HG03575 (cell line): ENCODE data around the gene PDE4B.
A peak's percentile ranks its signal among the peaks of the same experiment; 100 is the strongest.

Experiments used
- ATAC-seq: cut with Tn5 transposase; IDR thresholded peaks from one replicate; pipeline ENCODE4 v1.9.1; 2021; ENCODE audit not compliant: unreplicated experiment, insufficient number of reproducible peaks, low FRiP score; ENCODE audit errors: extremely low read depth

Gene PDE4B

GRCh38 chr1:66256629-66257572 is 464.2 kb downstream of the PDE4B start:
- no peak for ATAC-seq

GRCh38 chr1:66258404-66259105 is 465.9 kb downstream of the PDE4B start:
- ATAC-seq: no peak

DNA sequence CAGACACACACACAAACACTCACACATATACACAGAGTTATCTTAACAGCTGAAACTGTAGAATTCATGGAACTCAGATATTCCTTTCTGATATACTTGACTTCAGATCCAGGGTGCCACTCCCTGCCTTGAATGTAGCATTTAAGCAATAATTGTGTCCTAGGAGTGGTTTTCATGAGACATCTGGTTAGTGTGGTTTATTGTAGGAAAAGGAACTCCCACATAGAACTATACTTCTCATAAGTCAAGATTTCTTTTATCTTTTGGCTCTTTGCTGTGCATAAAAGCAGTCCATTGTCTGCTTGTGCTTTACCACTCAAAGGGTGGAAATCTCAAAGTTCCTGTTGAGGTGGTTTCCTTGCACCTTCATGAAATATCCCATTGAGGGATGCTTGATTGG is 468.7 kb downstream of the PDE4B start:
- no peak for ATAC-seq

GRCh38 chr1:66262208-66262963 is 469.7 kb downstream of the PDE4B start:
- no peak for ATAC-seq

DNA sequence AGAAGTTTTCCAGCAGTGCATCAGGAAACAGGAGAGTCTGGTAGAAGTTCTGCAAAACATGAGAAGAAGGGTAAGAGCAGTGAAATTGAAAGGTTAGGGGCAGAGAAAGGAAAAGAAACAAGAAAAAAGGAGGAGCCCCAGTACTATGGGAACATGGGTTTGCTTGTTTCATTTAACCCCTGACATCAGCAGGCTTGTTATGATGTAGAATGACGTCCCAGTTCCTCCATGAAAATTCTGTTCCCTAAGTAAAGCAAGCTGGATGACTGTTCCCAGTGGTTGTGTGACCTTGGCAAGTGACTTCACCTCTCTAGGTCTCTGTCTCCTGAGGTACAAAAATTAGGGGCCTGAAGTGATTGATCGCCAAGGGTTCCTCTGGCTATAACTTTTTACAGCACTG is 472.6 kb downstream of the PDE4B start:
- no peak for ATAC-seq

DNA sequence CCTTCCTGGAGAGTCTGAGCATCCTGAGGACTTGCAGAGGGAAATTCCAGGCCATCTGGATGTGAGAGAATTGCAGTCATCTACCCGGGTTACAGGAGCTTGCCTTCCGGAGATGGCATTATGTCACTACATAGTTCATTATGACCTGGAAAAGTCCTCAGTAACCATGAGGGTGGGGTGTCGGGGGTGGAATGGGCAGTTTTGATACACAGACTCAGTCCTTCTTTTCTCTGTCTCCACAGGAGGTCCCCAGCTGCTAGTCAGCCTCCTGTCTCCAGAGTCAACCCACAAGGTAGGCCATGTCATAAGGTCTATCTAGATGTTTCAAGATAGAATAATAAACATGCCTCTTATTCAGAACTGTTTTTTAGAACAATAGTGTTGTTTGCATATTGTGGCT is 473.1 kb downstream of the PDE4B start:
- ATAC-seq: no peak

- no peak for ATAC-seq
These were observed 473.7 kb downstream of the PDE4B start for GRCh38 chr1:66266350-66266749.

DNA sequence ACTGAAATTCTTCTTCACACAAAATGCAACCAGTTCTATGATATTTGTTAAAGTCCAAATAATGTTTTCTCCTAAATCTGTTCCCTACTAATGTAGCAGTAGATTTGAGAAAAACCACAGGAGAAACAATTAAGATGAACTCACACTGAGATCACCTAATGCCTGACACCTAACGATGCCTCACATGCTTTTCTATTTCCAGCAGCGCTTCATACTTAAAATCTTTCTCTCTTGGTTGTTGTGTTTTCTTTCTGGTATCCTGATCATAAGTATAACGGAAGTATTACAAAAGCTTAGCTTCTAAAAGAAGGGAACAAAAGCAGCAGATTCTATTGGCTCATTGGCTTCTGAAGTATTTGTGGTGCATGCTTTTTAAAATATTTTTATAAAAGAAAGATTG is 474.1 kb downstream of the PDE4B start:
- no peak for ATAC-seq

- ATAC-seq: no peak
These were observed 474.7 kb downstream of the PDE4B start for GRCh38 chr1:66267201-66267940.

- no peak for ATAC-seq
These were observed 476.5 kb downstream of the PDE4B start for GRCh38 chr1:66269222-66269621.

GRCh38 chr1:66270119-66270812 is 477.6 kb downstream of the PDE4B start:
- ATAC-seq: no peak

DNA sequence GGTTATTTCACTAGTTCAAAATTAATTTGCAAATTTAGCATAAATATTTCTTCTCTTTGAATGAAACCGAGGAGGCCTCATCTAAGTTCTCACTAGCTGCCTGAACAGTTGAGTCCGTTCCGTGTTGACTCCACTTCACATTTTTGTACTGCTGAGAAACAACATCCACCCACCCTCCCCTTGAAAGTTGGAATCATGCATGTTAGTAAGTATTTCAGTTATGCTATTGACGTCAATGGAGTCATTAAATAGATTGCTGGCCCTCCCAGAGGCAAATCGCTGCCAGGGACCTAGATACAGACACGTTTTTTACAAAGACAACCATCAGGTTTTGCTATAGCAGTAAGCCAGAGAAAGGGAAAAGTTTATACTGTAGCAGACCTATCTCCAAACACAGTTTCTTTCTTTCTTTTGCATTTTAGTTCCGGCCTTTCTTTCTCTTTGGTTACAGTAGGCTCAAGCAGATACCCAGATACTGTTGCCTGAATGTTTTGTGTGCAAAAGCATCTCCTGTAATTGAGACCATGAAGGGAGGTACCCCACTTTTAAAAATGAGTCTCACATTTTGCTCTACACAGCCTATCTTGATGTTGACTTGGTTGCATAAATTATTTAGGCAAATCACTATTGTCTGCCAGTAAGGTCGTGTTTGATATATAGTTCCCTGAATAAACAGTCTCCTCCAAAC is 478.7 kb downstream of the PDE4B start:
- no peak for ATAC-seq

GRCh38 chr1:66271904-66272254 is 479.2 kb downstream of the PDE4B start:
- no peak for ATAC-seq

GRCh38 chr1:66273656-66274055 is 481.0 kb downstream of the PDE4B start:
- no peak for ATAC-seq

DNA sequence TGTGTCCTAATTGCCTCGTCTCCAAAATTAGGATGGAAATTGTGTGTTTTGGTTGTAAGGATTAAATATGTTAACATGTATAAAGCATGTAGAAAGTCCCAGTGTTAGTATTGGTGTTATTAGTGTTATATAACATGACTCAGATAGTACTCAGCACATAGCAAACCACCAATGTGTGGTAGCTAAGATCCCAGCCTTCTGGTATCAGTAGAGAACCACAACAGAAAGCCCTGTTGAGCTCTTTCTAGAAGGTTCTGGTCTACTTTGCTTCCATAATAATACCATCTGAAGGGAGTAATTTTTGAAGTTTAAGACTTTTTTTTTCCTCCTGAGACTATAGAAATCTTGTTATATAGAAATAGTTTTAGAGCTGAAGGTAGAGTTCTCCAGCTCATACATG is 481.9 kb downstream of the PDE4B start:
- ATAC-seq: no peak

- ATAC-seq: no peak
These were observed 482.4 kb downstream of the PDE4B start for GRCh38 chr1:66275083-66275482.

DNA sequence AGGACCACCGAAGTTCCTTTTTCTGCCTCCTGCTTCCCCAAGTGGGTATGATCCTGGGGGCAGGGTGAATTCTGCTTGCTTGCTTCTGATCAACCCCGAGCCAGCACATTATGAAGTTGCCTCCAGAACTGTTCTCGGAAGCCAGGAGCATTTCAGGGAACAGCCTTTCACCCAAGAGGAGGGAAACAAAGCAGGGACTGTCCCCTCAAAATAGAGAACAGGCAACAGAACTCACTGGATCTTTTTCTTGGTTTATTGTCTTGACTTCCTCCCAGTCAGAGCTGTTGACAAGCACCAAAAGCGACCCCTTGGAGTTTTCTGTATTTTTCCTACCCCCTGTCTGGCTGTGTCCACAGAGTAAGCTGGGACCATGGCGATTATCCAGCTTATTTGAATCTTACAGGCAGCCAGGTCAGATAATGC is 482.9 kb downstream of the PDE4B start:
- ATAC-seq: no peak

DNA sequence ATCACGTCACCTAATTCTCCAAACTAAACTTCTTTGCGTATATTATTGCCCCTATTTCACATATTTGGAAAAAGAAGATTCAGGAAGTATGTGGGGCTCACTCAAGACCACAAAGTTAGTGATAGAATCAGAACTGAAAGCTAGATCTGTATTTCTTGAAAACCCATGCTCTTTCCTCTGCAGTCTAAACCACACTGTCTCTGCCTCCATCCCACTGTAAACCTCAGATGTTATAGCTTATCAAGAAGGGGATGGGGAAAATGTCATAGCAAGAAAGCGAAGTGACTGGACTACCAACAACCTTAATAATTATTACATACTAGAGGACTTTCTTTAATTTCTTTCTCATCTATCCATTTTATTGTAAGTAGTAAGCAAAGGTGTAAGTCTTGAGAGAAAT is 483.5 kb downstream of the PDE4B start:
- peak; percentile 45 for ATAC-seq
